Activated gamma-delta T cell treated with Interleukin-2 at 50 U/mL for 16 hours (primary cell): ENCODE measurements around the gene MCC.

Experiments used
- DNase-seq: peaks from one replicate; pipeline ENCODE4 v3.0.0-alpha.2; 2020

The MCC gene

DNA sequence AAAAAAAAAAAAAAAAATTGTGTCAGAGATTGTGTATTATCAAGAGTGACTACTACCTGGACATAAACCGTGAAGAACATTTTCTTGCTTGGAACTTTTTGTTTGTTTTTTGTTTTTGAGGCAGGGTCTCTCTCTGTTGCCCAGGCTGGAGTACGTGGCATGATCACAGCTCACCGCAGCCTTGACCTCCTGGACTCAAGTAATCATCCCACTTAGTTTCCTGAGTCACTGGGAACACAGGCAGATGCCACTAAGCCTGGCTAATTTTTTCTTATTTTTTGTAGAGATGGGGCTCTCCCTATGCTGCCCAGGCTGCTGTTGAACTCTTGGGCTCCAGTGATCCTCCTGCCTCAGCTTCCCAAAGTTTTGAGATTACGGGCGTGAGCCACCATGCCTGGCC, 485.8 kb downstream of the MCC start:
- DNase-seq: no peak

DNA sequence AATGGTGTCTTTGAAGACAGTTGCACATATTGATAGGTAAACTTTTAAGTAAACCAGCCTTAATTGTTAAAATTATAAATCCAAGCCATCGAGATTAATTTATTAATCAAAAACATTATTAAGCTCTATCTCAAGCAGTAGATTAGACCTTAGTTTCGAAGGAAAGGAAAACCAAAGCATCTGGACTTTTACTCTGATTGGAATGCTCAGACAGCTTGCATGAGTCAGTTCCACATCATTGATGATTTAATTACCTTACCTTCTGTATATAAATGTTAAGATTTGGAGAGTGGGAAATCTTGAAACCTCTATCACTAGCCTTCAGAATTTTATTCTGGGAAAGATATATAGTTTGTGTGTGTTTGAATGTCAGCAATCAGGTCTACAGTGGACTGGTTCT, 487.8 kb downstream of the MCC start:
- DNase-seq: no peak

DNA sequence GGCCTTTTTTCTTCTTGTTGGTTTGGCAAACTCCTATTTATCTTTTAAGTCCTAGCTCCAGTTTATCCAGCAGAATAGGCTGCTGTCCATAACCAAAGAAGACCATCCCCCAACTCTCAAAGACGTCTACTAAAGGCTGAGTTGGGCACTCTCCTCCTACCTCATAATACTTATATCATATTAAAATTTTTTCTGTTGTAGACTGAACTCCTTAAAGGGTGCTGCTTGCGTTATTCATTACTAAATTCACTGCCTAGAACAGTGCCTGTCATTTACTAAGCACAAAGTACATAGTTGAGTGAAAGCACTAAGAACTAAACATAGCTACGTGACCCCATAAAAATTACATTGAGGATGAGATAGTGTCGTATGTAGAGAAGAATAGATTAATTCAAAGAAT, 490.0 kb downstream of the MCC start:
- DNase-seq: no peak

DNA sequence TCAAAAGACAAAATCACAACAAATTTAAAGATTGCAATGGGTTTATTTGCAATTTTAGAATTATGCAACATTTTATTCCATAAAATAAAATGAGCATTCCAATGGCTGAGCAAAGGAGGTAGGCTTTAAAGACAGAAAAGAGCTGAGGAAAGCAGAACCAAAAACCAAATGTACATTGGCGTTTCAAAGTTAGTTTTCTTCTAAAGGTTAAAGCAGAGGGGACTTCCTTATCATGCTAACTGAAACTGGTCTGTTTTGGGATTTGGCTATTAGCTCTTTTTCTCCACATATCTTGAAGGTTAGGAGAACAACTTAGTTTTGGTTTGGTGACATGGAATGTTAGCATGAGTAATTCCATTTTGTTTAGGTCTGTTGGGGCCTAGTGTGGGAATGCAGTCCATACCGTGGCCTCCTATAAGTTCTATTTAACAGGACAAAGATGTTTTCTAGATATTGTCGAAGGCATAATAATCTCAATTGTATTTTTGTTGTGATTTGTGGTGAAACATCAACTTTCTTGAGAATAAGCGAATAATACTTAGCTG, 491.4 kb downstream of the MCC start:
- DNase-seq: no peak

DNA sequence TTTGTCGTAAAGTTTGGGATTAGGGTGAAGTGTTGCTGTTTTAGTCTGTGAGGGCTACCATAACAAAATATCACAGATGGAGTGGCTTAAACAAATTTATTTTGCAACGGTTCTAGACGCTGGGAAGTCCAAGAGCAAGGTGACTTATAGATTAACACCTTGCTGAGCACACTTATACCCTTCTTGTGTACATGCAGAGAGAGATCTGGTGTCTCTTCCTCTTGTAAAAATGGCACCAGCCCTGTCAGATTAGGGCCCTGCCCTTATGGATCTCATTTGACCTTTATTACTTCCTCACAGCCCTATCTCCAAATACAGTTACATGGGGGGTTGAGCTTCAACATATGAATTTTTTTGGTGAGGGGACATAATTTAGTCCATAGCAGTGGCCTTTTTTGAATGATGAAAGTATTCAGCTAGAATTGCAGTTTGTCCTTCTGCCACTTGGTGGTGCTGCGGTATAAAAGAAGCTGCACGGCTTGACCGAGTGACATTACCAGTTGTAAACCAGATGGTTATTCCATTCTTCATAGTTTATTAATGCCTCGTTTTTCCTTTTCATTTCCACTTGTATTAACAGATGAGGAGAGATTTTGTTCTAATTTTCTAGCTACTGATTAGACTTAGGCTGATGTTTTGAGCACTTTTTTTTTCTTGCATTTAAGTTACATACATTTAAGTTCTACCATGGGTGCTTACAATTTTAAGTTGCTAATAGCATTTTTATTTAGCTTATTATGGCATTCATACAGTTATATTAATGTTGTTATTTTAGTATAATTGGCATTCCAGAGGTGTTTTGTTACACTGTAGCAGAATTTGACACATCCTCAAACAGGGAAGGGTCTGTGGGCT, 492.3 kb downstream of the MCC start:
- DNase-seq: peak; percentile 80

DNA sequence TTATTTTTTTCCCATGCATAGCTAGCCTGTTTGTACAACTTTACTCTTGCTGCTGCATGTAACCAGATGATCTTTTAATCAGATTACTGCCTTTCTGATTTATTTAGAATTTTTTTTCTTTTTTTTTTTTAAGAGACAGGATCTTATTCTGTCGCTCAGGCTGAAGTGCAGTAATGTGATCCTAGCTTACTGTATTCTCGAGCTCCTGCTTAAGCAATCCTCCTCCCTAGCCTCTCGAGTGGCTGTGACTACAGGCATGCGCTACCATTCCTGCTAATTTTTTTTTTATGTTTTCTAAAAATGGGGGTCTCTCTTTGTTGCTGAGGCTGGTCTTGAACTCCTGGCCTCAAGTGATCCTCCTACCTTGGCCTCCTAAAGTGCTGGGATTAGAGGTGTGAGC, 502.0 kb downstream of the MCC start:
- no peak for DNase-seq

DNA sequence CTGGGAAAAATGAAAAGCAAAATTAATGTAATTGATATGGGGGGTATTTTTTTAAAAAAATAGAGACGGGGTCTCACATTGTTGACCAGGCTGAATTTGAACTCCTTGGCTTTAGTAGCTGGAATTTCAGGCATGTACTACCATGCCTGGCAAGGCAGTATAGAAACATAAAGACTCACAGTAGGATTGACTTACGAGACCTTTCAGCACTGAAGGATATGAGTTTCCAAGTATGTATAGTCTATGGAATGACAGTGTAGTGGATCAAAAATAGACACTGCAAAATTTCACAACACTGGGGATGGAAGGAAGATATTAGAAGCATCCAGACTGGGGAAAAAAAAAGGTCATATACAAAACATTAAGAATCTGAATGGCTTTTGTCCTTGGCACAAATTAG, 504.9 kb downstream of the MCC start:
- DNase-seq: no peak

DNA sequence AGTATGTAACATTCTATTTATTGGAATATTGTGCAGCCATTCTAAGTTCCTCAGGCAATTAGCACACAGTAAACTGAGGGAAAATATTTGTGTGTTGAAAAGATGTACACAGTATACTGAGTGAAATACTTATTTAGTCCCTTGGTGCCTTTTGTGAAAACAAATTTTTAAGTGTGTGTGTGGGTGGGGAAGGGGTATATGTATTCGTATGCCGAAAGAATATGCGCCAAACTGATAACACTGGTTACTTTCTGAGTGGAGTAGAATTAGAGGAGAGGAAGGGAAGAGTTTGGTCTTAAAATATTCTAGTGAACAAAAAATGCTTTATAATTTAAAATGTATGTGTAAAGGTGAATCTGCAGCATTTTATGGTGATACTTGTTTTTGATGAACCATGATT, 508.5 kb downstream of the MCC start:
- no peak for DNase-seq

DNA sequence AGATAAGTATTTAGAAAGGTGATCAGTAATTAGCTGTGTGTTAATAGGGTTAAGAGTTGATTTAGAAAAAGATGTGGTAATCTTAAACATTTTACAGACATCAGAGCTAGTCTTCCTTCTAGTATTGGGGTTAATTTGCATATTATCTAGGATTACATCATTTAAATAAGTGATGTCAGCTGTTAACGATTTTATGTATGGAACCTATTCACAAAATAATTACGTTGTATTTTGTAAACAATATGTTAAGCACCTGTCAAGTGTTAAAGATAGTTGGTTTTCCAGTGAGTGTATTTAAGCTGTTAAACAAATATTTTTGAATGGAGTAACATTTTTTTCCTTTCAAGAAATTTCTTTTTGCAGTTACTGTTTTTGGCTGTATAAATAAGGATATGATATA, 509.4 kb downstream of the MCC start:
- DNase-seq: no peak

DNA sequence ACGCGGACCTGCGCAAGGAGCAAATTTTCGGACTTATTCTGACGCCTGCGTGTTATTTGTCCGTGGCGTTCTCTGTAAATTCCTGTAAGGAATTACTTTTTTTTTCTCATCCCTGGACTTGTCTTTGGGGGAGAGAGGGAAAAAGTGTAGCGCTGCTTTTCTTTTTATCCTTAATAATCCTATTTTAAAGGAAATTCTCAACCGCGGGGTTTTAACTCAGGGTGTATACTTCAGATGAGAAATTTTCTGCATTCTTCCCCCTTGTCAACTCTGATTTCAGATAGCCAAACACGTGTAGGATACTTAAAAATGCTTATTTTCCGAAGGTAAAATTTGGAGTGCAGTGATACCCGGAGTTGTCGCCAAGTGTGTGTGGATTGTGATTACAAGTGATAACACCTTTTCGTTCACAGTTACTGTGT, 510.8 kb downstream of the MCC start:
- DNase-seq: no peak

DNA sequence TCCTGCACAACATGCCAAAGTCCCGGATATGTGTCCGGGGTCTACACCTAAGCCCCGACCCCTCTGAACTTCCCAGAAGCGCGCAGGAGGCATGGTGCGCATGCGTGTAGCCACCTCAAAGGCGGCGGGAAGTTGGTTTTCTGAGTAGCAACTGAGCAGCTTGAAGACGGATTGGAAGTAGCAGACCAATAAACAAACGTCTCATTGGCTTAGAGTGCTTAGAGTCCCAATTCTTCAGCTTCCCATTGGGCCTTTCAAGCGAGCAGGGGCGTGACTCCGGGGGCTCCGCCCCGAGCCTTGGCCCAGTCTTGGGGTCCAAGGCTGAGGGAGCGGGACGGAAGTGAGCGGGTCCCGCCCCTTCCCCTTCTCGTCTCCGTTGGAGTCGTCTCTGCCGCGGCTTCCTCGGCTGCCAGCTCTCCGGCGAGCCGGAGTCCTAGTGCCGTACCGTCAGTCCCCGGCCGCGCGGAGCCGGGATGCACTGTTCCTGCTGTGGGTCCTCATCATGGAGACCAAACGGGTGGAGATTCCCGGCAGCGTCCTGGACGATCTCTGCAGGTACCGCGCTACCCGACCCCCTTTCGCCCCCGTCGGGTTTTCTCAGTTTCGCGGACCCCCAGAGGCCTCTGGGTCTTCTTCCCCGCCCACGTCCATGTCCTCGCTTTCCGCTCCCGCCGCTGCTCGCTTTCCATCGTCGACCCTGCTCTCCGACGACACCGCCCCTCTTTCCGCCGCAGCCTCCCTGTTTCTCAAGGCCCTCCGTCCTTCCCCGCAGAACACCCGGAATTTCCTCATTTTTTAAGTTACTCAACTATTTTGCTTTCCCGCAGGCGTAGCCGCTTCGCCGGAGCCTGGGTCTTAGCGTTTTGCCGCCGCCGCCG, 511.6 kb downstream of the MCC start, which contains the start of gene DCP2:
DCP2 (plus strand) TSS at position 367 of the 878 bp plus-strand sequence; CDS start at position 503, 136 bp downstream.
- peak; percentile 95 for DNase-seq

DNA sequence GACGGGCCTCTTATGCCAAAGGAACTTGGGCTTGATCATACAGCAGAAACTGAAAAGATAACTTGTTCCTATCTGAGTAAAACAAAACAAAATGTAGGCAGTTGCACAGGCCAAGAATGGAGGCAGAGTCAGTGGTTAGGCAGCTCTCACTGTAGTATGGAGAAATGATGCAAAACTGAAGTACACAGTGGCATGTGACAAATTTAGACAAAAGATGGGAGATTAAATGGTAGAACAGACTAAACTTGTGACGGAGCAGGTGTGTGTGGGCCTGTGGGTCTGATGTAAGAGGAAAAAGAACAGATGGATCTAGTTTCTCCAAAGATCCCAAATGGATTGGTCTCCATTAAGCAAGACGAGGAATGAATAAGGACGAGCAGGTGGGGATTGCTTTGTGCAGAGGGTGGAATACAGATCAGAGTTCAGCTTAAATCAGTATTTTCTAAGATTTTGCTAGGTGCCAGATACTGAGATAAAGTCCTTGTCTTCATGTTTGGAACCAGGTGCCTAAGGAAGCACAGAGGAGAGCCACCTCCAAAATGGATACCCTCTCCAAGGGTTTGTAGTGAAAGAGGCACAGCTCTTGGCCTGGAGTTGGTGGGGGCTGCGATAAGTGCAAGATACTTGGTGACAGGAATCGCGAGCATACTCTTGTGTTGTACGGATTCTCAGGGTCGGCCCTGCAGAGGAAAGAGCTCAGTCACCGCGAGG, 512.4 kb downstream of the MCC start:
- no peak for DNase-seq

DNA sequence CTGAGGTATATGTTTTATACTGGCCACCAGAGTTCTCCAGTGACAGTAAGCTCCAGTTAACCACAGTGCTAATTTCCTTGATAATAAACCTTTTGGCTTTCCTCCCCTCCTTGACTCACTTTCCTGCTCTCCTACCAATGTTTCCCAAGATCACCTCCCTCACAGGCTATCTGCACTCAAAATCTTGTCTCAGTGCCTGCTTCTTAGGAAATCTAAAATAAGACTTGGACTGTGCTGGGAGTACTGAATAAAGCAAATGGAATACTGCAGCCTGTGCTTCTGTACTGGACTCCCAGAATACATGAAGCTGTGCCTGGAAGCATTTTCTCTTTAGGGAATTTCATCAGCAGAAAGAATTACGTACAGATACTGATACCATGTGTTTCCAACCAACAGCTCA, 513.4 kb downstream of the MCC start:
- no peak for DNase-seq

DNA sequence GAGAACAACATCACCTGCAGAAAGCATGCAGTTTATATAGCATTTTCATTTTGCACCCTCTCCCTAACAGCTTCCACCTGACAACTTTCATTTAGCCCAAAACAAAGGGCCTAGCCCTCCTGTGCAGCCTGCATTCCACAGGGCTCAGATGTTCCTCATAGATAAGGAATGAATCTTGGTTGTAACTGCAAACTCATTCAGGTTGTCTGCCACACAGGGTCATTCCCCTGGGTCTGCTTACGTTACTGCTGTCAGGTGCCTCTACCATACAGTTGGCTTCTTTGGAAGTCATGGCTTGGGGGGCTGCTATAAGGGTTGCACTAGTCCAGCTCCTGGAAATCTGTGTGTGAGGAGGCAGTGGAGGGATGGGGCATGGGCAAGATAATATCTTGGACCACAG, 514.3 kb downstream of the MCC start:
- no peak for DNase-seq

DNA sequence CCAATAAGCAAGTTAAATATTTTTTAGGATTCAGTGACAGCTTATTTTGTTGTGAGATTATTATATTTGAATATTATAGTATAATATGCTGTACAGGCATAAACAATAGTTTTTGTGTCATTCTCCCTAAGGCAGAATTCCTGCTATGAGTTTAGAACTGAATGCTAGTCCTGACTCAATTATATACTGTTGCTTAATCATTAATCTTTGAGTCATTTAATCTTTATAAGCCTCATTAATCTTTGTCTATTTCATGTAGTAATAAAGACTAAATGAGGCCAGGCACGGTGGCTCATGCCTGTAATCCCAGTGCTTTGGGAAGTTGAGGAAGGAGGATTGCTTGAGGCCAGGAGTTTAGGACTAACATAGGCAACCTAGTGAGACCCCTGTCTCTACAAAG, 515.2 kb downstream of the MCC start:
- no peak for DNase-seq
